Natural killer cell (primary cell): ENCODE measurements around the gene TMC8. TPM values are rescaled to one million over a fixed set of nuclear protein-coding genes. Genes with fewer than 3 reads are reported as not detected.
A peak's percentile ranks its signal among the peaks of the same experiment; 100 is the strongest.

Experiments used
- ATAC-seq, 3 donors: fragments of 150-1000 bp in 2 of 3; fragments of 200-7000 bp in 1 of 3; cut with Tn5 transposase; 1 replicate in 1 of 3; 2 replicates in 2 of 3; pipeline ENCODE4 v1.10.0; 2021; ENCODE audit warnings: mild to moderate bottlenecking in 2 of 3, moderate library complexity in 2 of 3
- DNase-seq, 2 donors: peaks; one replicate each; pipeline versions ENCODE4 v3.0.0 to v3.0.0-alpha.2; 2013 to 2021; ENCODE audit warnings: mixed read lengths in 1 of 2
- H3K27ac ChIP-seq: one replicate; pipeline ENCODE4 v1.5.1; 2013; ENCODE audit warnings: mild to moderate bottlenecking, low read length
- H3K27me3 ChIP-seq: one replicate; pipeline ENCODE4 v1.6.1; 2013; ENCODE audit warnings: low read length; ENCODE audit not compliant: control insufficient read depth, insufficient read depth
- H3K36me3 ChIP-seq: one replicate; pipeline ENCODE4 v1.6.1; 2013; ENCODE audit warnings: low read length; ENCODE audit not compliant: control insufficient read depth, insufficient read depth
- H3K4me1 ChIP-seq: one replicate; pipeline ENCODE4 v1.6.1; 2013; ENCODE audit warnings: low read length; ENCODE audit not compliant: control insufficient read depth, insufficient read depth
- H3K4me3 ChIP-seq: one replicate; pipeline ENCODE4 v1.5.1; 2013; ENCODE audit warnings: low read length
- H3K9me3 ChIP-seq: one replicate; pipeline ENCODE4 v1.6.1; 2013; ENCODE audit warnings: low read length; ENCODE audit not compliant: control insufficient read depth, insufficient read depth
- H3K27ac Mint-ChIP-seq, 2 donors: one replicate each; pipeline ENCODE4 v1.8.0; 2022; ENCODE audit warnings: mild to moderate bottlenecking in 2 of 2, mixed read lengths in 2 of 2, moderate library complexity in 1 of 2
- H3K27me3 Mint-ChIP-seq, 2 donors: one replicate each; pipeline ENCODE4 v1.8.0; 2022; ENCODE audit warnings: low read depth in 2 of 2, mixed read lengths in 2 of 2
- H3K36me3 Mint-ChIP-seq: one replicate; pipeline ENCODE4 v1.8.0; 2022; ENCODE audit warnings: mixed read lengths
- H3K4me1 Mint-ChIP-seq, 2 donors: one replicate each; pipeline ENCODE4 v1.8.0; 2022; ENCODE audit warnings: mixed read lengths in 2 of 2
- H3K4me3 Mint-ChIP-seq: one replicate; pipeline ENCODE4 v1.8.0; 2022; ENCODE audit warnings: mild to moderate bottlenecking, moderate library complexity, mixed read lengths
- H3K9me3 Mint-ChIP-seq, 2 donors: one replicate each; pipeline ENCODE4 v1.8.0; 2022; ENCODE audit warnings: mixed read lengths in 2 of 2
- CTCF ChIP-seq: fragments of 200-600 bp; IDR thresholded peaks from one replicate; pipeline ENCODE4 v1.8.0; 2022; ENCODE audit warnings: antibody characterized with exemption
- WGBS: methylation state at CpG from one replicate; pipeline ENCODE4 v1.1.7; 2013; ENCODE audit warnings: missing lambda C conversion rate; ENCODE audit not compliant: insufficient coverage; 5-methylcytosine and 5-hydroxymethylcytosine counted together
- intact Hi-C: fragments of 100-400 bp; cut with micrococcal nuclease; formaldehyde crosslinking; loops from one replicate; pipeline ENCODE4 v1.14.2; 2022
- total RNA-seq, 4 donors: library from RNA; stranded (reverse); fragments of 120-200 nt in 1 of 4; gene quantifications; one replicate each; pipeline versions ENCODE4 v1.2.3 to v1.2.4, GENCODE V29; 2013 to 2022

Gene TMC8
- total RNA-seq, 3 donors from 2014 or later (not counting 1 experiment from before 2014, with no cell fraction given), result 401 to 551 (median 435) TPM

GRCh38 chr17:78146881-78147280 is 16.3 kb downstream of the TMC8 start:
- ATAC-seq, result no peak
- intact Hi-C loops, result no loop called here

GRCh38 chr17:78147315-78147998 is 16.9 kb downstream of the TMC8 start:
- Histone ChIP-seq H3K4me1 (peaks cover 60% of the 10 kb centered on the region), H3K27me3 (no peaks in the 10 kb centered on the region), H3K36me3 (peaks cover 3% of the 10 kb centered on the region), H3K27ac (peak overlapping the region; percentile 78), H3K4me3 (no peak overlapping the region), H3K9me3 (no peaks in the 10 kb centered on the region)
- no peak for TF ChIP-seq CTCF
- intact Hi-C loops, result no loop called here
- Mint-ChIP-seq H3K27ac (no peak overlapping the region), H3K36me3 (no peaks in the 10 kb centered on the region), H3K4me1 (peaks cover 9 to 22% of the 10 kb centered on the region in 2 donors), H3K9me3 (no peaks in the 10 kb centered on the region), H3K4me3 (no peak overlapping the region), H3K27me3 (peaks cover 0 to 5% of the 10 kb centered on the region in 2 donors)
- peak in 1 of 3 donors; percentile 54 for ATAC-seq
- peak in 1 of 2 donors; percentile 54 for DNase-seq
- WGBS, result 37% methylated on average over 7 of the region's 8 CpGs

More at GRCh38 chr17:78146881-78147280, 16.3 kb downstream of the TMC8 start:
- WGBS, result 92% methylated on average over 6 of the region's 6 CpGs
- H3K27ac ChIP-seq, result peak overlapping the region; percentile 78
- Mint-ChIP-seq H3K27ac (no peak overlapping the region), H3K27me3 (peaks cover 0 to 5% of the 10 kb centered on the region in 2 donors), H3K36me3 (no peaks in the 10 kb centered on the region), H3K4me3 (no peak overlapping the region), H3K9me3 (no peaks in the 10 kb centered on the region), H3K4me1 (peaks cover 11 to 22% of the 10 kb centered on the region in 2 donors)
- no peaks in the 10 kb centered on the region for H3K9me3 ChIP-seq
- TF ChIP-seq CTCF, result no peak
- no peaks in the 10 kb centered on the region for H3K27me3 ChIP-seq
- H3K36me3 ChIP-seq, result peaks cover 9% of the 10 kb centered on the region
- no peak for DNase-seq
- no peak overlapping the region for H3K4me3 ChIP-seq
- peaks cover 66% of the 10 kb centered on the region for H3K4me1 ChIP-seq

- peak overlapping the region; percentile 63 for H3K27ac ChIP-seq
- no peak for TF ChIP-seq CTCF
- H3K27me3 Mint-ChIP-seq, result peaks cover 0 to 5% of the 10 kb centered on the region in 2 donors
- H3K27me3 ChIP-seq, result no peaks in the 10 kb centered on the region
- H3K4me3 Mint-ChIP-seq, result no peak overlapping the region
- ATAC-seq (no peak), DNase-seq (no peak)
- peaks cover 0 to 16% of the 10 kb centered on the region in 2 donors for H3K4me1 Mint-ChIP-seq
- H3K36me3 ChIP-seq, result no peaks in the 10 kb centered on the region
- H3K27ac Mint-ChIP-seq, result no peak overlapping the region
- intact Hi-C loops, result no loop called here
- H3K9me3 ChIP-seq, result no peaks in the 10 kb centered on the region
- no peaks in the 10 kb centered on the region for H3K36me3 Mint-ChIP-seq
- no peaks in the 10 kb centered on the region for H3K9me3 Mint-ChIP-seq
- H3K4me1 ChIP-seq, result peaks cover 52% of the 10 kb centered on the region
- no peak overlapping the region for H3K4me3 ChIP-seq
- WGBS, result 68% methylated on average over 14 of the region's 14 CpGs
Measured at GRCh38 chr17:78148286-78149016, 17.9 kb downstream of the TMC8 start.
